Measurements from ENCODE around the gene WWTR1.

GRCh38 chr3:149486726-149487125 is 171.1 kb downstream of the WWTR1 start:
- TF ChIP-seq POLR2A (IDR thresholded peaks at IDR 0.05): no peak
- no peak for TF ChIP-seq CTCF (IDR thresholded peaks at IDR 0.05)

Data from testis (tissue), 2 donors.